GM18870 (cell line): ENCODE data around the gene SLC39A5.

Experiments used
- ATAC-seq: cut with Tn5 transposase; IDR thresholded peaks from one replicate; pipeline ENCODE4 v1.9.1; 2021; ENCODE audit warnings: moderate library complexity; ENCODE audit not compliant: unreplicated experiment

SLC39A5 gene

DNA sequence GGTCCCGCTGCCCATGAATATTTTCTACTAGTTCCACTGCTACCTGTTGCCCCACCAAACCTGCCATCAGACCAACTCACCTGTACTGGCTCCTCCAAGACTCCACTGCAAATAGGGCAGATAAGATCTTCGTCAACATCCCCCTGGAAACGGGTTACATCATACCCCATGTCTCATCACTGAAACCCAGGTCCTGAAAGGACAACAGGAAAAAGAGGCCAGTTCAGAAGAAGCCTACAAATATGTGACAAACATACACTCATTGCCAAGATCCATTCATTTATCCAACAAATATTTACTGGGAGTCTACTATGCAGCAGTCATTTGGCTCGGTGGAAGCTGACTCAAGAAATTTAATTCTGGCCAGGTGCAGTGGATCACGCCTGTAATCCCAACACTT lies 16.0 kb upstream of the SLC39A5 start:
- ATAC-seq: no peak

DNA sequence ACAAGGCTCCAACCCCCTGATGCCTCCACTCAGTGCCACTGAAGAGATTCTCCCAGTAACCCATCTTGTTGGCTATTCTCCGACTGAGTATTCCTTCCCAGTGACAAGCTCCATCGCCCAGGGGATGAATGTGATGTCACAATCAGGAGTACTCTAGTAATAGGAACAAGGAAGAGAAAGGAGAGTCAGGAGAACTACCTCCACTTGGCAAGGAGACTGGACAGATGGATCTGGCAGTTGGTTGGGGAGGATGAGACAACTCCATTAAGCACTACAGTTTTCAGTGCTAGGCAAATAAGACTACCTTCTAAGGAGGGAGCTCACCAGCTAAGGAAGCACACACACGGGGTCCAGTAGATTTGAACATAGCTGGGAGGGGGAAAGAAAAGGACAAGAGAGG lies 13.4 kb upstream of the SLC39A5 start:
- no peak for ATAC-seq

DNA sequence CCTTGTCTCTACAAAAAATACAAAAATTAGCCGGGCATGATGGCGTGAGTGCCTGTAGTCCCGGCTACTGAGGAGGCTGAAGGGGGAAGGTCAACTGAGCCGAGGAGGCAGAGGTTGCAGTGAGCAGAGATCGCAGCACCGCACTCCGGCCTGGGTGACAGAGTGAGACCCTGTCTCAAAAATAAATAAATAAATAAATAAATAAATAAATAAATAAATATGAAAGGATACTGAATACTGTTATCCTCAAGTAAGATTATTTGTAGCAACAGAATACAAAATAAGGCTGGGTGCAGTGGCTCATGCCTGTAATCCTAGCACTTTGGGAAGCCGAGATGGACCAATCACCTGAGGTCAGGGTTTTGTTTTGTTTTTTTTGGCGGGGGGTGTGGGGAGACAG lies 10.0 kb upstream of the SLC39A5 start:
- no peak for ATAC-seq

DNA sequence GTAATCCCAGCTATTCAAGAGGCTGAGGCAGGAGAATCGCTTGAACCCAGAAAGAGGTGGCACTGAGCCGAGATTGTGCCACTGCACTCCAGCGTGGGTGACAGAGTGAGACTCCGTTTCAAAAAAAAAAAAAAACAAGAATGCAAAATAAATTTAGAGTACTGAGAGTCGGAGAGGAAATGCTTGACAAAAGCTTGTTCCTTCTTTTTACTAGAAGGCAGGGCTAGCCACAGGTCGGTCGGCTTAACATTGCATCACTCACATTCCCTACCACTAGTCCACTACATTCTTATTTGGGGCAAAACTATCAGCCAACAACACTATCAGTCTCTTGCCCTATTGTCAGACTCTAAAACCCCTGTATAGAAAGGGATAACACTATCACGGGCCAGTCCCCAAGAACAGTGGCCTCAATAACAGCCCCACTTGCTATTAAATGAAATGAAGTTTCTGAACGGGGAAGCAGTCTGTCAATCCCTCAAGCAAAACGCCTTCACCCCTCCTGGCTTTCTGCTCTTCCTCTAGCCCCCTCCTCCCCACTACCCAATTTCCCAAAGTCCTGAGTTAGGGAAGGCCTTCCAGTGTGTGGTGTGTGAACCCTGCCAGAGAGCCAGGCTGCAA lies 9.1 kb upstream of the SLC39A5 start:
- no peak for ATAC-seq

DNA sequence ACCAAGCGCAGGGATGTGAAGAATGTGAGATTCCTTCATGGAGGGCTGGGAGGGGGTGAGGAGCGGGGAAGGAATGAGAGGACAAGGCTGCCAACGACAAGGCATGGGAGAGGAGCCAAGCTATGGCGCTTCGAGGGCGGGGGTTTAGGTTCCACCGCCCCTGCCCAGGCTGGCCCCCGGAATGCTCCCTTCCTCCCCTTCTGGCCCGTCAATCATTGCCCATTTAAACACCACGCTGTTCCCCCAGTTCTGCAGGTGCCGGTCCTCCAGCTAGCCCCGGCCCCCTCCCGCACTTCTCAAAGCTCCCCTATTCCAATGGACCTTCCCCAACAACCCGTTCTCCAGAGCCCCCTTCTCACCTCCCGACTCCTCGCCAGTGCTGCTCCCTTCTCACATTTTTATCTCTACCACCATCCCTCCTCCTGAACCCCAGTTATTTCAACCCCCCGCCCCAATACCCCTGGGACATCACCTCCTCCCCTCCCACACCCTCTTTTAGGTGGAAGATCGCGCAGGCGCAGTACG lies 8.6 kb upstream of the SLC39A5 start:
- peak; percentile 18 for ATAC-seq

DNA sequence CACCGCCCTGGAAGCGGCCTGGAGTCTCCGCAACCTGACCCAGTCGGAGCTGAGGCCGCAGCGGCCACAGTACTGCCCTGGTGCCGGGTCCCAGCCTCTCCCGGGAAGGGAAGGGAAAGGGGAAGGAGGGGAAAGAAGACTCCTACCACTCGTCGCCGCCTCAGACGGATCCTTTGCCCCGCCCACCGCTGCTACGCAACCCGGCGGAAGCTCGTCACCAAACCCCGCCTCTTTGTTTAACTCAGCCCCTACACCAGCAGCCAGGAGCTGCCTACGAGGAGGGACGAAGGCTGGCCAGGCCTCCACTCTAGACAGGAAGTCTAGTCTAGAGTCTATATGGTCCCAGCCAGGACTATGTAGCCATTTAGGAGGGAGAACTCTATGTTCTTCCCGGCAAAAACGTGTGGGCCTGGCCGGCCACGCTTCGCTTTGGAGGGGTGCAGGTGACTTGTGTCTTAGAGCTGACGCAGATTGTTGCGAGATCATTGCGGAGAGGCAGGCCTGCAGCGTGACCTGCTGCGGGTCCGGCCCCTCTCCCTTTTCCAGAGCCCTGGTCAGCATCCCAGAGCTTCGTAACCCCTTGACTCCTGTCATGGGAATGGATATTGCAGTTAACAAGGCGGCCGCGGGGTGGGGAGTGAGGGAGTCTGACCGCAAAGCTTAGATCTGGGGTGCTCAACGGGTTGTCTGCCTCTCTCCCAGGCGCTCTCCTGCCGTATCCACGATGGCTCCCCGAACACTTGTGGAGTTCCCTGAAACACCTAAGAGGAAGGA lies 7.9 kb upstream of the SLC39A5 start, which contains the start of gene RNF41:
RNF41 (minus strand) TSS at position 166 of the 774 bp plus-strand sequence. CDS start 7,875 bp downstream, outside the sequence.
- ATAC-seq: peak; percentile 71

DNA sequence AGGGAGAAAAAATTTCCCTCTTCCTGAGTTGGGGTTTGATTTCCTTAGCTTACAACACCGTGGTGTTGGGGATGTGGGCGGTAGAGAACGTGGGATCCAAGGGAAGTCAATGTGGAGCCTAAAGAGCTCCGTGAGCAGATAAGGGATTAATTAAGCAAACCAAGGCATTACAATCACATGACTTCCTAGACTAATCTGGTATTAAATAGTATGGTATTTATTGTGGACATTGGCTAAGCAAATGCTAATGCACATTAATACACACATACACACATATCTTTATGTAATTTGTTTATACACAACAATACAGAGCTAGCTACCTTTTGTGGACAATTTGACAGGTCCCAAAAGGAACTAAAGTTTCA lies 7.3 kb upstream of the SLC39A5 start:
- no peak for ATAC-seq

DNA sequence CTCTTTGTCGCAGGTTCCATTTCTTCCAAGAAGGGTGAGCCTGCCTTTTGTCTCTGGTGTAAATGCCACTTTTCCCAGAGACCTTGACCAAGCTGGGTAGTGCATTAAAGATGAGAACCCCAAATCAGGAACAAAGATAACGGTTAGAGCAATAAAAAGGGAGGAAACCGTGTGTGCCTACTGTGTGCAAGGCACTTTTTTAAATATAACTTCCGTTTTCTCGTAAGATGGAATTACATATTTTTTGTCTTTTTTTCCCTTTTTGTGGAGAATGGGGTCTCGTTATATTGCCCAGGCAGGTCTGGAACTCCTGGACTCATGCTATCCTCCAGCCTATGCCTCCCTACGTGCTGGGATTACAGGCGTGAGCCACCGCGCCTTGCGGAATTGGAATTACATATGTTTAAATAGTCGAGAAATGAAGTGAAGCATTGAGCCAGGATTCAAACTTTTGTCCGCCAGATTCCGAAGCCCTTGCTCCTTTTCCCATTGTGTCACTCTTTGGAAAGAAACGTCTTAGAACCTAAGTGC lies 6.2 kb upstream of the SLC39A5 start:
- ATAC-seq: no peak

DNA sequence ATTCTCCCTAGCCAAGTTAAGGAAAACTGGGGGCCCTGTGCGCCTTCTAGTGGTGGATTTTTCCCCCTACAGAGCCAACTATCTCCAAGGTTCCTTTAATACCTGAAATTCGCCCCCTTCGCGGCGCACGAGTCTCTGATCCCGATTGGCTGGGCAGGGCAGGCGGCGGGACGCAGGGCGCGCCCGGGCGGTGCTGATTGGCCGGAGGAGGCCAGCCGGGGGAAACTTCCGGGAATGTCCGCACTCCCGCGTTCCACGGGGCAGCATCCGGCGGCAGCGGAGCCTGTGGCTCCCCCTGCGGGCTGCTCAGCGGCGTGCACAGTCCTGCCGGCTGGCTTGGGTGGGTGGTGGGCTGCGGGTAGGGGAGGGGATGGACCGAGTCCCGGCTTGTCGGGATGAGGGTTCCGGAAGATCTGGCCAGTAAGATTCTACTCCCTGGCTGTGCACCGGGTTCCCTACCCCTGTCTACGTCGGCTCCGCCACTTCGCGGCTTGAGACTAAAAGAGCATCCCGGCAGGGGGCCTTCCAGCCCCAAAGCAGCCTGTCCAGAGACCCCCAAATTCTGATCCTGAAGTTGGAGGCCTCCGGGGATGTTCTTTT lies 5.6 kb upstream of the SLC39A5 start, which contains the start of gene NABP2:
NABP2 (plus strand) TSS at position 241 of the 600 bp plus-strand sequence. CDS start 515 bp downstream, outside the sequence.
- peak; percentile 61 for ATAC-seq

DNA sequence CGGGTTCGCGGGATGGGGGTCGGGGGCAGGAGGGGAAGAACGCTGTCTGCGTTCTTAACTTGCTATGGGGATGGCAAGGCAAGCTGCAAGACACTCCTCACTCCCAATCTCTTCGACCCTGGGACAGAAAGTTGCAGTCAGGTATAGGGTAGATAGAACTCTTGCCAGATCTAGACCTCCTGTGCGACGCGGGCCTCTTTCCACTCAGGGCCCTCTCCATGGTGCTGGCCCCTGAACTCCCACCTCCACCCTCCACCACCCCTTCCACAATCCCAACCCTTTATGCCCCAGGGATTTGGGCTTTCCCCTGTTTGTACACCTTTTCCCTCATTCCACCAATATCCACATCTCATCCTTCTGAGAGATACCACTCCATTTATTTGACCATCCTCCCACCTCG lies 4.9 kb upstream of the SLC39A5 start:
- no peak for ATAC-seq

DNA sequence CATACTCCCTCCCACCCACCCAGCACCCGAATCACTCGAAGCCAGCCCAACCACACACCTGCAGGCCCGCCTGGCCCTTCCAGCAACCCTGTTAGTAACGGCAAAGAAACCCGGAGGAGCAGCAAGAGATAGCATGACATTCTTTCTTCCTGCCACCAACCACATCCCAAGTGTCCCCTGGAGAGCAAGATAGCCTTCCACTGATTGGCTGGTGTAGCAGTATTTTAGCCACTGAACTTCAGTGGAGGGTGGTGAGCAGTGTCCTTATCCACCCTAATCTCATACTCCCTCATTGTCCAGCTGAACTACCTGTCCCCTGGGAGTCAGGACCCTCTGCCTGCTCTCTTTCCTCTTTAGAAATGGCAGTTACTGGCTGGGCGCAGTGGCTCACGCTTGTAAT lies 769 bp upstream of the SLC39A5 start:
- no peak for ATAC-seq

DNA sequence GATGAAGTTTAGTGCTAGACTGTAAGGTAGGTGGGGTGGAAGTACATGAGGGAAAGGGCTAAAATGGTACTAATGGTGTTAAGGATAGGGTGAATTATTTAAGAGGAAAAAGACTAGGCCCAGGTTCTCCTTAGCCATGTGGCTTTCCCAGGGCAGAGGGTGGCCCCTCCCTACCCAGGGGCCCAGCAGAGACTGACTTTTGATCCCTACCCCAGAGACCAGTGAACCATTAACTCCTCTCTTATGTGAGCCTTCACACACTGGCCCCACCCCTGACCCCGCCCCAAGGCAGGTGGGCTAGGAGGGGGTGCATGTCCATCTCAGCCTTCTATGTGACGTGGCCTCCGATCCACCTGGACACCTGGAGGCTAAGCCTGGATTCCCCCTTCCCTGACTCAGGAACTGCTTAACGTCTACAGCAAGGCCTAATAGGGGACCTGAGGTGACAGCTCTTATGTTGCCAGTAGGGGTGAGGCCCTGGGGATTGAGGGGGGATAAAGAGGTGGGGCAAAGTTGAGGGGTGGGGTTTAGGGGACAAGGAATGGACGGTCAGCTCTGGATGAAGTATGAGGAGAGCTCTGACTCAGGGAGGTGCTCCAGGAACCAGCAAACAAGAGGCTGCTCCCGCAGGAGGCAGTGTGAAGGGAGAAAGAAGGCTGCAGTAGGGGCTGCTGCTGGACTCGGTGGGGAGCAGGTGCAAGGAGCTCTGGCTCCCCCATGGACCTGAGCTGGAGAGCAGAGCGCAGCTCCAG lies 757 bp downstream of the SLC39A5 start:
- ATAC-seq: no peak

DNA sequence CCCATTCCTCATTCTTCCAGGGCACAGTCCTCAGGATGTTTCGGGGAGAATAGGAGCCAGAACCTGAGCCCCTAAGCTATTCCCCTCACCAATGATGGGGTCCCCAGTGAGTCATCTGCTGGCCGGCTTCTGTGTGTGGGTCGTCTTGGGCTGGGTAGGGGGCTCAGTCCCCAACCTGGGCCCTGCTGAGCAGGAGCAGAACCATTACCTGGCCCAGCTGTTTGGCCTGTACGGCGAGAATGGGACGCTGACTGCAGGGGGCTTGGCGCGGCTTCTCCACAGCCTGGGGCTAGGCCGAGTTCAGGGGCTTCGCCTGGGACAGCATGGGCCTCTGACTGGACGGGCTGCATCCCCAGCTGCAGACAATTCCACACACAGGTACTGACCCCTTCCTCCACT lies 1.3 kb downstream of the SLC39A5 start:
- no peak for ATAC-seq

DNA sequence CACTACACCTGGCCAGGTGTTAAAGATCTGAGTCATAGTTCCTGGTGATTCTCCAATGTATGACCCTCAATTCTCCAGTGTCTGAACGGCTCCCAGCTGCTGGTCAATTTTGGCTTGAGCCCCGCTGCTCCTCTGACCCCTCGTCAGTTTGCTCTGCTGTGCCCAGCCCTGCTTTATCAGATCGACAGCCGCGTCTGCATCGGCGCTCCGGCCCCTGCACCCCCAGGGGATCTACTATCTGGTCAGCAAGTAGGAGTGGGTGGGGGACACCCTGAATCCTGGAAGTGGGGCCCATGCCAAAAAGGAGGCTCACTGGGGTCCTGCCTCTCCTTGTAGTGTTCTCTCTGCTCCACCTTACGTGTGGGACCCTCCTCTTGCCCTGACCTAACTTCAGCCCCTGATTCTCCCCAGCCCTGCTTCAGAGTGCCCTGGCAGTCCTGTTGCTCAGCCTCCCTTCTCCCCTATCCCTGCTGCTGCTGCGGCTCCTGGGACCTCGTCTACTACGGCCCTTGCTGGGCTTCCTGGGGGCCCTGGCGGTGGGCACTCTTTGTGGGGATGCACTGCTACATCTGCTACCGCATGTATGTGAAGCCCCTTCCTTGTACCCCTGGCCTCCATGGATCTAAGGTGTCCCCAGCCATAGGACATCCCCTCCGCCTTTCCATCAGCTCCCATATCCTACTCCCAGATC lies 5.0 kb downstream of the SLC39A5 start:
- ATAC-seq: no peak

DNA sequence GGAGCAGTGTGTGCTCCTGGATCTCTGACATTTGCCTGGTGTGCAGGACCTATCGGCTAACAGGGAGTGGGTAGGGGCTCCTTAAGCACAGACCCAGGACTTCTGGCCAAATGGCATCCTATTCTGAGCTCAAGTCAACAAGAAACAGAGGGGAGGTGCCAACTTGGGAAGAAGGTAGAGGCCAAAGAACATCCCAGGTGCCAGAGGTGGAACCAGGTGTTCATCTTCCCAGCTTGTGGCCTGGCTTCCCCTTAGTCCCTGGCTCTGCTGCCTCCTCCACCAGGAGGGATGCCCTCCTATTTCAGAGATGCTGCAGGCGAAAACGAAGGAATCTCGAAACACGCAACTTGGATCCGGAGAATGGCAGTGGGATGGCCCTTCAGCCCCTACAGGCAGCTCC lies 6.2 kb downstream of the SLC39A5 start:
- ATAC-seq: no peak

DNA sequence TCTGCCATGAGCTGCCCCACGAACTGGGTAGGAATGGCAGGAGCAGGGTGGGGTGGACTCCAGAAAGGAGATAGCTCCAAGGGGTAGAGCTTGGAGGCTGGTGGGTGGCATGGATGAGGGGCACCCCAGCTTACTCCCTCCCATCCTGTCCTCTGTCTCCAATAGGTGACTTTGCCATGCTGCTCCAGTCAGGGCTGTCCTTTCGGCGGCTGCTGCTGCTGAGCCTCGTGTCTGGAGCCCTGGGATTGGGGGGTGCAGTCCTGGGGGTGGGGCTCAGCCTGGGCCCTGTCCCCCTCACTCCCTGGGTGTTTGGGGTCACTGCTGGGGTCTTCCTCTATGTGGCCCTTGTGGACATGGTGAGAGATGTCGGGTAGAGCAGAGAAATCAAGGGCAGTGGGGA lies 7.1 kb downstream of the SLC39A5 start:
- ATAC-seq: no peak

DNA sequence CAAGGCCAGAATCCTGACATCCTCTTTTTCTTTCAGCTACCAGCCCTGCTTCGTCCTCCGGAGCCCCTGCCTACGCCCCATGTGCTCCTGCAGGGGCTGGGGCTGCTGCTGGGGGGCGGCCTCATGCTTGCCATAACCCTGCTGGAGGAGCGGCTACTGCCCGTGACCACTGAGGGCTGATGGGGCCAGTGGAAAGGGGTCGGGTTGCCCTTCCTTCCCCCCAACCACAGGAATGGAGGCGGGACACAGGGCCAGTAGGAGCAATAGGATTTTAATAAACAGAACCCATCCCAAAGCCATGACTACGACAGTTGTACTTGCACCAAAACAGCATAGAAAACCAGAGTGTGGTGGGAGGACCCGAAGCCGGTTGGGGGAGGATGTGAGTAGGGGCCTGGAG lies 7.7 kb downstream of the SLC39A5 start:
- no peak for ATAC-seq

DNA sequence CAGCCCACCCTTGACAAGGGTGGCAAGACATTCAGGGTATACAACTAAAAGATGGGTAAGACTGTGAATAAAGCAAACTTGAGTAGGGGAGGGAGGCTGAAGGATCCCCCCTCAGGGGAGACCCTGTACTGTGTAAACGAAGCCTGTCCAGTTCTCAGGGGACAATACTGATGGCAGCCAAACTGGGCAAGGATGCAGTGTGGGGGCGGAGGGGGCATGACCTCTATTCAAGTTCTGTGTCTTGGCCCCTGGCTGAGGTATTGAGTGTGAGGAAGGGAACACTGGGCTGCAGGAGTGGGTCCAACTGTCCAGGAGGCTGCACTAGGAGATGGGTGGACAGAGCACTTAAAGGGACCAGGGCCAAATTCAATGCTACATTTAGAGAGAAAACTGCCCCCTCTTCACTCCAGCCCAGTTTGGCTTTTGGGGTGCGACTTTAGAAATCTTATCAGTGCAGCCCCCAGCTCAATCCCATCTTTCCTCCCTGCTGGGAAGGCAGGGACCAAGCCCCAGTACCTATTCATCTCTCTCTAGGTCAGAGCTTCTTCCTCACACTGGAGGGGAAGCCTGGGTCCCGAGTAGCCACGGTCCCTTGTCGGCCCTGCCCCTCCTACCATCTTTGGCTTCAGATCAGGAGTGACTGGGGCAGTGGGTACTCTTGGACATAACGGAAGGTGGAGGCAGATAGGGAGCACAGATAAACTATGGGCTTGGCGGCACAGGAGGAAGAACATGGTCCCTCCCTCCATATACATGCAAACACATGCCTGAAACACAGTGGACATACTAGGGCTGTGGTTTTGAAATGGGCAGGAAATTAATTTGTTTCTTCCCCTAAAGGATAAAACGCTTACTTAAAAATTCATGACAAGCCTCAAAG lies 11.8 kb downstream of the SLC39A5 start:
- no peak for ATAC-seq

DNA sequence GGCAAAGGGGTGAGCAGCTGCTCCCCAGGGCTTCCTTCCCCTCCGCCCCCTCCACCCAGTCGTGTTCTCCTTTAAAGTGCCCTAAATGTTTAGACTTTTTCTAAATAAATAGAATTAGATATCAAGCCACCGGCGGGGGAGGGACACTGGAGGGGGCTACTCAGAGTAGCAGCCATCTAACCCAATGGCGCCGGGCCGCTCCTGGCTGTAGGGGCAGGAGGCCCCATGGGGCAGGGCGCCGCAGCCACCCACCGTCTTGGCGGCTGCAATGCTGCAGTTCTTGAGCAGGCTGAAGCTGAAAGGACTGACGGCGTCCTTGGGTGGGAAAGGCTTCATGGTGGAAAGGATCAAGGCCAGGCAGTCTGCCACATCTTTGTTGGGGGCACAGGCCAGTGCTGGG lies 13.1 kb downstream of the SLC39A5 start:
- no peak for ATAC-seq
